Activated T-cell treated with anti-CD3 and anti-CD28 coated beads for 4 hours (primary cell): ENCODE measurements around the gene SYNDIG1L.
"Not testable (repeated sequence)": the region's sequence is repeated elsewhere in the genome, so short reads cannot be mapped to it uniquely, and the experiment has no call there.

ENCODE experiments used
- DNase-seq: peaks from one replicate; pipeline ENCODE4 v3.0.0-alpha.2; 2020

The SYNDIG1L gene

GRCh38 chr14:74426202-74426582, at the start of gene SYNDIG1L:
Gene SYNDIG1L, minus strand, starts transcription at chr14:74426210. Its CDS starts 16,466 bp downstream, at chr14:74409744.
- DNase-seq, result no peak

GRCh38 chr14:74475678-74476077, 49.7 kb upstream of the SYNDIG1L start:
- no peak for DNase-seq

GRCh38 chr14:74474376-74474775, 48.4 kb upstream of the SYNDIG1L start:
- no peak for DNase-seq

- DNase-seq, result no peak
Observed at GRCh38 chr14:74472601-74473000, 46.6 kb upstream of the SYNDIG1L start.

GRCh38 chr14:74469548-74470518, 43.8 kb upstream of the SYNDIG1L start:
- no peak for DNase-seq

- no peak for DNase-seq
Observed at GRCh38 chr14:74468513-74468912, 42.5 kb upstream of the SYNDIG1L start.

GRCh38 chr14:74465335-74465734, 39.3 kb upstream of the SYNDIG1L start:
- DNase-seq, result no peak

- DNase-seq, result no peak
Observed at GRCh38 chr14:74464785-74465184, 38.8 kb upstream of the SYNDIG1L start.

- DNase-seq, result no peak
Observed at GRCh38 chr14:74463697-74464096, 37.7 kb upstream of the SYNDIG1L start.

- no peak for DNase-seq
Observed at GRCh38 chr14:74462993-74463392, 37.0 kb upstream of the SYNDIG1L start.

- no peak for DNase-seq
Observed at GRCh38 chr14:74459976-74460375, 34.0 kb upstream of the SYNDIG1L start.

- DNase-seq, result no peak
Observed at GRCh38 chr14:74459289-74459946, 33.4 kb upstream of the SYNDIG1L start.

- no peak for DNase-seq
Observed at GRCh38 chr14:74457565-74457895, 31.5 kb upstream of the SYNDIG1L start.

GRCh38 chr14:74456684-74457564, 30.9 kb upstream of the SYNDIG1L start:
- no peak for DNase-seq

GRCh38 chr14:74454397-74454796, 28.4 kb upstream of the SYNDIG1L start:
- not testable (repeated sequence) for DNase-seq

GRCh38 chr14:74444866-74445265, 18.9 kb upstream of the SYNDIG1L start:
- DNase-seq, result no peak

GRCh38 chr14:74442757-74443156, 16.7 kb upstream of the SYNDIG1L start:
- no peak for DNase-seq

- no peak for DNase-seq
Observed at GRCh38 chr14:74441113-74441512, 15.1 kb upstream of the SYNDIG1L start.

GRCh38 chr14:74438351-74438915, 12.4 kb upstream of the SYNDIG1L start:
- DNase-seq, result no peak

- DNase-seq, result no peak
Observed at GRCh38 chr14:74437496-74438053, 11.6 kb upstream of the SYNDIG1L start.

- DNase-seq, result no peak
Observed at GRCh38 chr14:74434294-74434693, 8.3 kb upstream of the SYNDIG1L start.

GRCh38 chr14:74429991-74430390, 4.0 kb upstream of the SYNDIG1L start:
- no peak for DNase-seq
